Panc1 (cell line): Measurements from ENCODE around the gene PICALM. TPM values are rescaled to one million over a fixed set of nuclear protein-coding genes. Genes with fewer than 3 reads are reported as not detected.

Experiments
- ATAC-seq: fragments of 200-7000 bp; cut with Tn5 transposase; 2 replicates; pipeline ENCODE4 v1.9.1; 2020; ENCODE audit warnings: mild to moderate bottlenecking, moderate library complexity
- BruUV-seq: library from RNA; stranded (reverse); fragments of 400-500 nt; replicated peaks from 2 replicates; lab custom pipeline; 2021; lab: Mats Ljungman, UMichigan
- CTCF ChIA-PET: fragments of 300-600 bp; sonication (Branson Sonifier 250); formaldehyde crosslinking; loops from one replicate; lab custom pipeline; 2022; ENCODE audit warnings: antibody characterized with exemption; lab: Charles Lee
- POLR2A ChIA-PET: fragments of 300-600 bp; sonication (Branson Sonifier 250); formaldehyde crosslinking; loops from one replicate; lab custom pipeline; 2022; ENCODE audit warnings: antibody characterized with exemption; lab: Charles Lee
- DNase-seq: peaks from one replicate; pipeline ENCODE4 v3.0.0-alpha.2; 2010; ENCODE audit warnings: low read depth, low spot score
- H3K27ac ChIP-seq: 2 replicates; pipeline ENCODE4 v1.5.1; 2011; ENCODE audit warnings: mild to moderate bottlenecking, low read length, inconsistent platforms
- H3K27me3 ChIP-seq: fragments of 200-500 bp; sonication (Bioruptor generic); 2 replicates; pipeline ENCODE4 v1.6.0; 2014; ENCODE audit warnings: low read length, inconsistent platforms; ENCODE audit not compliant: control insufficient read depth, insufficient read depth
- H3K36me3 ChIP-seq: fragments of 200-500 bp; sonication (Bioruptor generic); 2 replicates; pipeline ENCODE4 v1.5.1; 2014; ENCODE audit warnings: inconsistent platforms, mild to moderate bottlenecking, low read length, moderate library complexity; ENCODE audit not compliant: control insufficient read depth, insufficient read depth
- H3K4me1 ChIP-seq: 2 replicates; pipeline ENCODE4 v1.5.1; 2011; ENCODE audit warnings: inconsistent platforms, mild to moderate bottlenecking, low read length, moderate library complexity; ENCODE audit not compliant: control insufficient read depth, insufficient read depth
- H3K4me3 ChIP-seq, 2 experiments: 2 replicates each; pipeline ENCODE4 v1.5.1; 2011 to 2012; ENCODE audit warnings: low read depth in 2 of 2, low read length in 2 of 2, mild to moderate bottlenecking in 2 of 2, inconsistent platforms in 1 of 2, moderate library complexity in 1 of 2
- H3K9me3 ChIP-seq: fragments of 200-500 bp; sonication (Bioruptor generic); 2 replicates; pipeline ENCODE4 v1.5.1; 2014; ENCODE audit warnings: low read depth, mild to moderate bottlenecking, inconsistent platforms, low read length, moderate library complexity; ENCODE audit not compliant: control insufficient read depth, insufficient read depth
- POLR2AphosphoS5 ChIP-seq: IDR thresholded peaks from 2 replicates; pipeline ENCODE4 v1.6.1; 2012; ENCODE audit warnings: mild to moderate bottlenecking, low read depth, low read length, moderate library complexity
- SIN3A ChIP-seq: IDR thresholded peaks from 2 replicates; pipeline ENCODE4 v1.6.1; 2012; ENCODE audit warnings: low read depth, mild to moderate bottlenecking, low read length, moderate library complexity, borderline replicate concordance; ENCODE audit not compliant: insufficient read depth
- TCF7L2 ChIP-seq: IDR thresholded peaks from 2 replicates; pipeline ENCODE4 v1.6.1; 2011; ENCODE audit warnings: mild to moderate bottlenecking, low read depth, low read length, inconsistent platforms
- in situ Hi-C: cut with HindIII; loops from 2 replicates; pipeline ENCODE4 v1.10.0; 2016; ENCODE audit warnings: low sequenced_read_pairs, low pct_unique_long_range_greater_than_20kb
- intact Hi-C: fragments of 100-400 bp; cut with micrococcal nuclease; formaldehyde crosslinking; loops from one replicate; pipeline ENCODE4 v1.10.0; 2022; ENCODE audit not compliant: unreplicated experiment
- total RNA-seq: library from RNA; stranded (reverse); gene quantifications from one replicate; pipeline ENCODE4 v1.2.1, GENCODE V29; 2021; ENCODE audit not compliant: unreplicated experiment
- TF ChIP-seq, protein P1 (sequence below): fragments of 450-650 bp; IDR thresholded peaks from 2 replicates; pipeline ENCODE4 v1.5.1; 2017; ENCODE audit warnings: mild to moderate bottlenecking
- TF ChIP-seq, protein P2 (sequence below), 2 experiments: IDR thresholded peaks; 2 replicates each; pipeline ENCODE4 v1.6.1; 2011 to 2012; ENCODE audit warnings: low read depth in 2 of 2, control low read depth in 1 of 2, low read length in 1 of 2, mild to moderate bottlenecking in 1 of 2, moderate library complexity in 1 of 2; ENCODE audit not compliant: insufficient read depth in 1 of 2

PICALM gene
- total RNA-seq, 1 experiment from 2014 or later = 153 TPM

DNA sequence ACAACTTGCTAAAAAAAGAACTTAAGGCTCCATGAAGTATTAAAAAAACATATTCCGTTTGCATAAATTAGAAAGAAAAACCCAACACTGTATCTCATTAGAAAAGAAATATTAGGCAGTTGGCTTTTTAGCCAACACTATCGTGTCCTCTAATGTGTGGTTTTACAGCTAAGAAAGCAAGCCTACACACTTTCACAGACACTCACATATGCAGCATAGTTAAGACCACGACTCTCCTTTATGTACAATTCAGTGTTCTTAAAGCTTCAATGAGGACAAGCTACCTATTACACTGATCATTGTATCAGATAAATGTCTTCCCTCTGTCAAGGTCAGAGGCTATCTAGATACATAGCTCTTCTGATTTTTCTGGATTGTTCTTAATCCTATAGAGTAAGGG lies 80.1 kb downstream of the PICALM start:
- CTCF ChIA-PET = no interaction called here
- Histone ChIP-seq H3K4me3 (no peak overlapping the region), H3K36me3 (peaks cover 24% of the 10 kb centered on the region), H3K27me3 (no peaks in the 10 kb centered on the region), H3K27ac (no peak overlapping the region), H3K9me3 (no peaks in the 10 kb centered on the region), H3K4me1 (no peaks in the 10 kb centered on the region)
- no TSS peak for BruUV-seq
- intact Hi-C loops (no loop called here), in situ Hi-C loops (no loop called here)
- TF ChIP-seq TCF7L2 (no peak), POLR2AphosphoS5 (no peak), SIN3A (no peak)
- TF ChIP-seq, protein P1, sequence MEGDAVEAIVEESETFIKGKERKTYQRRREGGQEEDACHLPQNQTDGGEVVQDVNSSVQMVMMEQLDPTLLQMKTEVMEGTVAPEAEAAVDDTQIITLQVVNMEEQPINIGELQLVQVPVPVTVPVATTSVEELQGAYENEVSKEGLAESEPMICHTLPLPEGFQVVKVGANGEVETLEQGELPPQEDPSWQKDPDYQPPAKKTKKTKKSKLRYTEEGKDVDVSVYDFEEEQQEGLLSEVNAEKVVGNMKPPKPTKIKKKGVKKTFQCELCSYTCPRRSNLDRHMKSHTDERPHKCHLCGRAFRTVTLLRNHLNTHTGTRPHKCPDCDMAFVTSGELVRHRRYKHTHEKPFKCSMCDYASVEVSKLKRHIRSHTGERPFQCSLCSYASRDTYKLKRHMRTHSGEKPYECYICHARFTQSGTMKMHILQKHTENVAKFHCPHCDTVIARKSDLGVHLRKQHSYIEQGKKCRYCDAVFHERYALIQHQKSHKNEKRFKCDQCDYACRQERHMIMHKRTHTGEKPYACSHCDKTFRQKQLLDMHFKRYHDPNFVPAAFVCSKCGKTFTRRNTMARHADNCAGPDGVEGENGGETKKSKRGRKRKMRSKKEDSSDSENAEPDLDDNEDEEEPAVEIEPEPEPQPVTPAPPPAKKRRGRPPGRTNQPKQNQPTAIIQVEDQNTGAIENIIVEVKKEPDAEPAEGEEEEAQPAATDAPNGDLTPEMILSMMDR = no peak
- TF ChIP-seq, protein P2, sequence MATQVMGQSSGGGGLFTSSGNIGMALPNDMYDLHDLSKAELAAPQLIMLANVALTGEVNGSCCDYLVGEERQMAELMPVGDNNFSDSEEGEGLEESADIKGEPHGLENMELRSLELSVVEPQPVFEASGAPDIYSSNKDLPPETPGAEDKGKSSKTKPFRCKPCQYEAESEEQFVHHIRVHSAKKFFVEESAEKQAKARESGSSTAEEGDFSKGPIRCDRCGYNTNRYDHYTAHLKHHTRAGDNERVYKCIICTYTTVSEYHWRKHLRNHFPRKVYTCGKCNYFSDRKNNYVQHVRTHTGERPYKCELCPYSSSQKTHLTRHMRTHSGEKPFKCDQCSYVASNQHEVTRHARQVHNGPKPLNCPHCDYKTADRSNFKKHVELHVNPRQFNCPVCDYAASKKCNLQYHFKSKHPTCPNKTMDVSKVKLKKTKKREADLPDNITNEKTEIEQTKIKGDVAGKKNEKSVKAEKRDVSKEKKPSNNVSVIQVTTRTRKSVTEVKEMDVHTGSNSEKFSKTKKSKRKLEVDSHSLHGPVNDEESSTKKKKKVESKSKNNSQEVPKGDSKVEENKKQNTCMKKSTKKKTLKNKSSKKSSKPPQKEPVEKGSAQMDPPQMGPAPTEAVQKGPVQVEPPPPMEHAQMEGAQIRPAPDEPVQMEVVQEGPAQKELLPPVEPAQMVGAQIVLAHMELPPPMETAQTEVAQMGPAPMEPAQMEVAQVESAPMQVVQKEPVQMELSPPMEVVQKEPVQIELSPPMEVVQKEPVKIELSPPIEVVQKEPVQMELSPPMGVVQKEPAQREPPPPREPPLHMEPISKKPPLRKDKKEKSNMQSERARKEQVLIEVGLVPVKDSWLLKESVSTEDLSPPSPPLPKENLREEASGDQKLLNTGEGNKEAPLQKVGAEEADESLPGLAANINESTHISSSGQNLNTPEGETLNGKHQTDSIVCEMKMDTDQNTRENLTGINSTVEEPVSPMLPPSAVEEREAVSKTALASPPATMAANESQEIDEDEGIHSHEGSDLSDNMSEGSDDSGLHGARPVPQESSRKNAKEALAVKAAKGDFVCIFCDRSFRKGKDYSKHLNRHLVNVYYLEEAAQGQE (IDR thresholded peaks at IDR 0.05; ENCODE audit: insufficient read depth in 1 of 2, low read depth in 2 of 2, low read length in 1 of 2) = no peak
- POLR2A ChIA-PET = no interaction called here
- DNase-seq (no peak), ATAC-seq (no peak)

DNA sequence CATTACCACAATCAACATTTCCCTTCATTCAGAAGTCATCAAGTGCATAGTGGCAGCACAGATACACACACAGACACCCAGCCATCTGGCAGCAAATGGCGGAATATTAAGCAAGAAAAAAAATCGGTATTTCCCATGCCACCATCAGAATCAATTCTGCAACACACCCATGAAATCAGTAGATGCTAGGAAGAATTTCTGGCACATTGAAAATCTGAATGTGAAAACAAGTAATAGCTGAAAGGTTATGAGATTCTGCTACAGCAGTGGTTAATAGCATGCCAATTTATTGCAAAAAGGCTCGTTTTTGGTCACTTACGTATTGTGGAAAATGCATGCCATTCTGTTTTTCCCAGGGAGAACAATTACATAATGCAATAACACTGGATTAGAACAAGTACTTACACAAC lies 91.1 kb downstream of the PICALM start:
- Histone ChIP-seq H3K4me1 (no peaks in the 10 kb centered on the region), H3K27ac (no peak overlapping the region), H3K27me3 (no peaks in the 10 kb centered on the region), H3K4me3 (no peak overlapping the region), H3K36me3 (peaks cover 43% of the 10 kb centered on the region), H3K9me3 (no peaks in the 10 kb centered on the region)
- no peak for DNase-seq
- no peak for TF ChIP-seq TCF7L2
- TF ChIP-seq, protein P2 (IDR thresholded peaks at IDR 0.05; ENCODE audit: insufficient read depth in 1 of 2, low read depth in 2 of 2, low read length in 1 of 2) = no peak
- no peak for TF ChIP-seq SIN3A
- POLR2A ChIA-PET = no interaction called here
- CTCF ChIA-PET = no interaction called here
- BruUV-seq = no TSS peak
- in situ Hi-C loops = no loop called here
- intact Hi-C loops = no loop called here
- no peak for ATAC-seq
